HG02798 (cell line): Measurements from ENCODE around the gene FZR1.

Source experiments
- ATAC-seq: cut with Tn5 transposase; IDR thresholded peaks from one replicate; pipeline ENCODE4 v1.9.1; 2021; ENCODE audit warnings: mild to moderate bottlenecking; ENCODE audit not compliant: unreplicated experiment, poor library complexity

FZR1 gene

GRCh38 chr19:3539756-3540118 lies 33.6 kb downstream of the FZR1 start:
- ATAC-seq: no peak

DNA sequence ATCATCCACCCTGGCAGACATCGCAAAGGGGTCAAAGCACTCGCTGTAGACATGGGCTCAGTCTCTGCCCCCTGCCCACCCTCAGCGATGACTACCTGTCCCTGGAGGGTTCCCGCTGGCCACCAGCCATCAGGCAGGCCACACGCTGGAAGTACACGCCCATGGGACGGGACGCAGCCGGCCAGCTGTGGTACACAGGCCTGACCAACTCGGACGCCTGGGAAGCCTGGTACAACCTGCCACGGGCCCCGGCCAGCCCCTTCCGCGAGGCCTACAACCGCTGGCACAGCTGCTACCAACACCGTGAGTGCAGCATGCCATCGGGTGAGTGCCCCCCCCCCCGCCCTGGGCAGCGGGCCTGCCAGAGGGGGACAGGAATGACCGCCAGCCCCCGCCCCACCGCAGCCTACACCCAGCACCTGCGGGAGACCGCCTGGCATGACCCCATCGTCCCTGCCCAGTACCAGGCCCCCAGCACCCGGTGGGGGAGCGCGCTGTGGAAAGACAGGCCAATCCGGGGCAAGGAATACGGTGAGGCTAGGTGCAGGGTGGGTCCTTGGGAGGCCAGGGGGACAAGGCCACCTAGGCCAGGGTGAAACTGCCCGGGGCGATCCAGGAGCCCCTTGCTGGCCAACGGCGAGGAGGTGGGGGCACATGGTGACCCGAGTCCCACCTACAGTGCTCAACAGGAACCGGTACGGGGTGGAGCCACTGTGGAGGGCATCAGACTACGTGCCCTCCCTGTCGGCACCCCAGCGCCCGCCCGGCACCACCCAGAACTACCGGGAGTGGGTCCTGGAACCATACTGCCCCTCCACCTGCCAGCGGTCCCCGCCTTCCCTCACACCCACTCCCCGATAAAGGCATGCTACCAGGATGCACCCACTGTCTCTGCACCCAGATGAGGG lies 37.3 kb downstream of the FZR1 start:
- ATAC-seq: no peak

DNA sequence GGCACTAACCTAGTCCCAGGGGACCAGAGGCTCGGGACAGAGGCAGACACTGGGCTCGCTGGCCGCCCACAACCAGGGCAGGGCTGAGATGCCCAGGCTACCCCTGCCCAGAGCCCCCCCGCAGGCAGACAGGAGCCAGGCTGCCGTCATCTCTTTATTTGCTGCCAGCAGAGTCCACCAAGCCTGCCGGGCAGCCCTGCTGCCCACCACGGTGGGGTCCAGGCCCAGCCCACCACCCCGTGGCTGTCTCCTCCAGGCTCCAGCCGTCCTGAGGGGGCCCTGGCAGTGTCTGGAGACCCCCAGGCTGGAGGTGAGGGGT lies 37.9 kb downstream of the FZR1 start:
- ATAC-seq: no peak

DNA sequence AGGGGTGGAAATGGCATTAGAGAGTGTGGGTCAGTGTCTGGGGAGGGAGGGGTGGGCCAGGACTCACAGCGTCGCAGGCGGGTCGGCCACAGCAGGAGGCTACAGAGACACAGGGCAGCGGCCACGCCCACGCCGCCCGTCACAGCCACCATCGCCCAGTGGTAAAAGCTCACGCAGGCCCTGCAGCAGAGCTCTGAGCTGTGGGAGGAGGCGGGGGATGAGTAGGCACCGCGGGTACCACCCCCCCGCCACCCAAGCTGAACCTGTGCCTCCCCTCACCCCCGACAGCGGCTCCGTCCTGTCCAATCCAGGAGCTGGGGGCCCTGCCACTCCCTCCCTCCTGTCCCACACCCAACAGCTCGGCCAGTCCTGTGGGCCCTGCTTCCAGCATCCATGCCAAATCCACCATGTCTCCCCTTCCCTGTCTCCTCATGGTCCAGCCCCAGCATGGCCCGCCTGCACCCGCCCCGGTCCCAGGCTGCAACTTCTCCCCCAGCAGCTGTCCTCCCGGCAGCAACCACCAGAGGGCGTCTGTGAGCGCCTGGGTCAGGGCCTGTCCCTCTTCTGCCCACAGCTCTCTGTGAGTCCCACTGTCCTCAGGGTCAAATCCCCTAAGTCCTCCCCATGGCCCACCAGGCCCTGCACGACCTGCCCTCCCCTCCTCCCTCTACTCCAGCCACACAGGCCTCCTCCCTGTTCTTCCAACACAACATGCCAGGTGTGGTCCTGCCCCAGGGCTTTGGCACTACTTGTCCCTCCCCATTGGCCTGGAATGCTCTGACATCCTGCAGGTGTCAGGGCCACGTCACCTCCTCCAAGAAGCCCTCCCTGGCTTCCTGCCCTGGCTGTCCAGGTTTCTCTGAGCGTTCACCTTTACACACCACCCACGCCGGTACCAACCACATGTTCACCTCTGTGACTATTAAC lies 38.9 kb downstream of the FZR1 start:
- ATAC-seq: peak; percentile 46

- ATAC-seq: no peak
Observed at GRCh38 chr19:3545669-3546034, 39.5 kb downstream of the FZR1 start.

DNA sequence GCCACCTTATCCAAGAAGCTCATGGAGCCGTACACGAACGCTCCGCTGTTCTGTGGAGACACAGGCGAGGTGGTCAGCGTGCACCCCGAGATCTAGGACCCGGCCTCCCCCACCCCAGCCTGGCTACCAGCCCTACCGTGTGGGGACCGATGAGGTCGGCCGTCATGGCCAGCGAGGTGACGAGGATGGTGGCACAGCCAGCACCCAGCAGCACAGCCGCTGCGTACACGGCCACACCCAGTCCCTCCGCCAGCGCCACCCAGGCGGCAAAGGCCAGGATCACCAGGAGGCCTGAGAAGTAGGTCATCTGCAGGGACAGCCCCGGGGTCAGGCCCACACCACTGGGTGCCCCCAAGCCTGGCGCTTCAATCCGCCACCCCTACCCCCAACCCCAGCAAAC lies 40.0 kb downstream of the FZR1 start:
- no peak for ATAC-seq

DNA sequence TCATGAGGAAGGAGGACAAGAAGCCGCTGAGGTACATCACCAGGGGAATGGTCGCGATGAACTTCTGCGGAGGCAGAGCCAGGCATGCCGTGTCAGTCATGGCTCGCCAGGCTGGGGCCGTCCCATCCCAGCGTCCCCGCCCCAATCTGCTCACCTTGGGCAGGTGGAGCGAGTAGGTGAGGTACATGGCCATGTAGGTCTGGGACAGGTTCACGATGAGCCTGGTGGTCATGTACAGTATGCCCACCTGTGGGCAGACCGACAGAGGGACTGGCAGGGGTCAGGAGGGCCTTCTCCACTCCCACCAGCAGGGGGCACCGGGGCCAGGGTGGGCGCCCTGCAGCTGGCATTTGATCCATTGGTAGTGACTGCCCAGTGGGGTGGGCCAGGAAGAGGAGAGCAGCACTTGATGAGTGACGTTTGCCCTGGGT lies 41.2 kb downstream of the FZR1 start:
- ATAC-seq: no peak

GRCh38 chr19:3547767-3548282 lies 41.7 kb downstream of the FZR1 start:
- no peak for ATAC-seq

DNA sequence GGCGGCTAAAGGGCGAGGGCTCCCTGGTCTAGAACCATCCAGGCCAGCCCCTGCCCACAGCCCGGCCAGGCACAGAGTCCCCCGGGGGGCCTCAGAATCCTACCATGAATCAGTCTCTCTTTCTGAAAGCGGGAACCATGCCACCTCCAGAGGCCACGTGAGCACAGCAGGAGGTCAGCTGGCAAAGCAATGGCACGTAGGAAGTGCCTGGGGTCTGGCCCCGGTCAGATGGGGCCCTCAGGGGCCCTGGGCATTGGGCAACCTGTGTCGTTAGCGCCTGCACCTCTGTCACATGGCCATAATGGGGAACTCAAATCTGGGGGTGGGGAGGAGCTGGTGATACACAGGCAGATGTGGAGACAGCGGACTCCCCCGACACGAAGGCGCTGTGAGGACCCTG lies 42.5 kb downstream of the FZR1 start:
- ATAC-seq: no peak

- ATAC-seq: no peak
Observed at GRCh38 chr19:3549816-3550215, 43.7 kb downstream of the FZR1 start.

- no peak for ATAC-seq
Observed at GRCh38 chr19:3550947-3551791, 45.1 kb downstream of the FZR1 start.

GRCh38 chr19:3551792-3552095 lies 45.6 kb downstream of the FZR1 start:
- ATAC-seq: no peak

DNA sequence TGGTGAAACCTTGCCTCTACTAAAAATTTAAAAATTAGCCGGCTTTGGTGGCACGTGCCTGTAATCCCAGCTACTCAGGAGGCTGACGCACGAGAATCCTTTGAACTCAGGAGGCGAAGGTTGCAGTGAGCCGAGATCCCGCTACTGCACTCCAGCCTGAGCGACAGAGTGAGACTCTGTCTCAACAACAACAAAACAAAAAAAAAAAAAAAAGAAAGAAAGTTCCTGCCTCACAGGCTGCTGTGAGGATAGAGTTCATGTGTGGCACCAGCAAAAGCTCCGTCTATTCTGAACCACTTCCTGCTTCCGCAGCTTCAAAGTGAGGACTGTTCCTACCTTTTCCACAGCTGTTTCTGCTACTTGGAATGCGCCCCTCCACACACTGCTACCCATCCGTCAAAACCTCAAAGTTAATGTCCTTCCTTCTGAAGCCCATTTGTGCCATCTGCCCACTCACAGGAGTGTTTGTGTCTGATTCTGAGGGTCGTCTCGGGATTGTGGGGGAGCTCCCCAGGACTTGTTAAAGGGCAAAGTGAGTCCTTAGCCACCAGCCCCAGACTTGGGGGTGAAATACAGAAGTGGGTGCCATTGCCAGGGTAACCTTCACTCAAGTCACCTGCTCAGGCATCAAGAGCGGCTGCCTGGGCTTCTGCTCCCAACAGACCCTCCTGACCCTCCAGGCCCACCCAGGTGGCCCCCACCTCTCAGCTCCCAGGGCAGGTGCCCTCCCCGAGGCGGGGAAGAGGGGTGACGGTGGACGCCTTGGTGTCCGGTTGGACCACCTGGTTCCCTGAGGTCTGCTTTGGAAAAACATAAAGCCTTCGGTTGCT lies 48.4 kb downstream of the FZR1 start:
- ATAC-seq: no peak

DNA sequence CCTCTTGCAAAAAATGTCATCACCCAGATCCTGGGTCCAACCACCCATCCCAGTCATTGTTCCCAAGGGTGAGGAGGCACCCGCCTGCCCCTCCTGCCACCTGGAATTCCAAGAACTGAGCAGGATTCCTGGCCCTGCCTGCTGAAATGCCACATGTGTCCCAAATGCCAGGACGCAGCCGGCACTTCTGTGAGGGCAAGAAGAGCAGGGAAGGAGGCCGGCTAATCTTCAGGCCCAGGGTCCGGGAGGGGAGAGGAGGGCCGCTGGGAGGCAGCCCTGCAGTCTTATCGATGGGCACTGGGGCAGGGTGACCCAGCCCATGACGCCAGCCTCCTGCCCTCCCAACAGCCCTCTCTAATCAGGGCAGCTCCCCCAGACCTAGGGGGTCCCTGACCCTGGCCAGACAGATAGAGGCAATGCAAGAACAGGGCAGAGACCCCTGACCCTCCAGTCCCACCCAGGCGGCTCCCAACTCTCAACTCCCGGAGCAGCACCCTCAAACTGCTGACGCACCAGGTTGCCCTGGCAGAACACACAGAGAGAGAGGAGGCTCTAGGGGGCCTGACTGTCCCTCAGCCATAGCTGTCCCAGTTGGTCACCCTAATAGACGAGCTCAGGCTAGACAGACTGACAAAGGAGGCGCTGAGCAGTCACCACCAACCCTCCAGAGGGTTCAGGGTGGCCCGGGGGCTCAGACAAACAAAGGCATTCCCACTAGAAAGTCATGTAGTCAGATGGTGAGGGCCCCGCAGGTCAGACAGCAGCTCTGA lies 49.7 kb downstream of the FZR1 start:
- ATAC-seq: no peak

- ATAC-seq: no peak
Observed at GRCh38 chr19:3556423-3556977, 50.4 kb downstream of the FZR1 start.

DNA sequence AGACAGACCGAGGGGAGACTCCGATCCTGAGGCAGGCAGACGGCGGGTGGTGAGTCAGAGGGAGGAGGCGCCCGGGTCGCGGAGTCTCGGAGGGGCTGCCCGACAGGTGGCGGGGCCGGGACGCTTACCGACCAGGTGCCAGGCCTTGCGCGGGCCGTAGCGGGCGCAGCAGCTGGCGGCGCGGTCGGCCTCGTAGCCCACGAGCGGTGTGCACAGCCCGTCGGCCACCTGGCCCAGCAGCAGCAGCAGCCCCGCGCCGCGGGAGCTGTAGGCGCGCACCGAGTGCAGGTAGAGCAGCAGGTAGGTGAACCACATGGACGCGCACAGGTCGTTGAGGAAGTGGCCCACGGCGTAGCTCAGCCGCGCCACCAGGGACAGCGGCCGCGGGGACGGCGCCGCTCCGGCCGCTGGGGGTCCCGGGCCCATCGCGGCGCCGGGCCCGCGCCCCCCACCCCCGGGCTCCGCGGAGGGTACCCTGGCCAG lies 50.9 kb downstream of the FZR1 start:
- ATAC-seq: no peak

DNA sequence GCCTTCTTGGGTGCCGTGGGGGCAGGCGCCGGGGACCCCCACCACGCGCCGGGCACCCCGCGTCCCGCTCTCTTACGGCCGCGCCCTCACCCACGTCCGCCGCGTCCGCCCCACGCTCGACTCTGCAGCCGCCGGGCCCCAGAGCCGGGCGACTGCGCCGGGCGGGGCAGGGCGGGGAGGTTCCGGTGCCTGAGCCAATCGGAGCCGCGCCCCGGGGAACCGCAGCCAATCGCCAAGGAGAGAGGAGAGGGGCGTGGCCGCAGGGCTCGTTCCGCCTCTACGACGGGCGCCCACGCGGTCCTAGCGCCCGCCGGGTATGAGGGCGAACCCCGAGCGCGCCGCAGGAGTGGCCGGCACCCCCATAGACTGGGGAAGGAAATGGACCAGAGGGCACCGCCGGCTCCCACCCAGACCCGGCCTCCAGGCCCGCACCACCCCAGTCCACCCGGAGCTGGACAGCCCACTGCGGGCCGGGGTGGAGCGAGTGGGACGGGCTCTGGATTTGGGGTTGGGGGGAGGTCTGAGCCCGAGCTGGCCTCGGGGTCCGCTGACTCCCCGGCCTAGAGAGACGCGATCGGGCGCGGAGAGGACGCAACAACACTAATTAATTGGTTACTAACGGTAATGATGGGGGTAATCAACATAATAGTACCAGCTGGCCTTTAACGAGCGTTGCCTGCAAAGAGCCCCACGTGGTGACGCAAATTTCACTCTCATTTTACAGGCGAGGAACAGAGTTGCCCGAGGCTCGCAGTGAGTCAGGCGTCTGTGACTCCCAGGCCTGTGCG lies 51.5 kb downstream of the FZR1 start, which contains the start of gene MFSD12:
Gene MFSD12, minus strand, starts transcription at position 126 of the 788 bp plus-strand sequence. CDS start 183 bp downstream, outside the sequence.
- ATAC-seq: peak; percentile 94
